Sigmoid colon (tissue), 4 donors: Measurements from ENCODE around the gene DUSP7.

Source experiments
- CTCF ChIP-seq, 4 experiments: fragments of 450-650 bp in 3 of 4; fragments of 200-600 bp in 1 of 4; IDR thresholded peaks; one replicate each; pipeline ENCODE4 v1.5.1; 2016 to 2019; ENCODE audit warnings: antibody characterized with exemption in 4 of 4, mild to moderate bottlenecking in 3 of 4, moderate library complexity in 2 of 4
- POLR2AphosphoS5 ChIP-seq, 4 donors: sonication (generic); formaldehyde crosslinking; IDR thresholded peaks; one replicate each; pipeline ENCODE4 v1.6.1; 2017; ENCODE audit warnings: antibody characterized with exemption in 4 of 4

GRCh38 chr3:52072471-52072870 lies 16.1 kb upstream of the DUSP7 start:
- TF ChIP-seq CTCF (IDR thresholded peaks at IDR 0.05) (no peak), POLR2AphosphoS5 (IDR thresholded peaks at IDR 0.05) (no peak)
